GM18508 (cell line): ENCODE measurements around the gene PAQR5.
"Not testable (repeated sequence)": the region's sequence is repeated elsewhere in the genome, so short reads cannot be mapped to it uniquely, and the experiment has no call there.

Experiments used
- ATAC-seq: cut with Tn5 transposase; IDR thresholded peaks from one replicate; pipeline ENCODE4 v1.9.1; 2021; ENCODE audit warnings: moderate number of reproducible peaks; ENCODE audit not compliant: insufficient read depth, unreplicated experiment

PAQR5 gene

DNA sequence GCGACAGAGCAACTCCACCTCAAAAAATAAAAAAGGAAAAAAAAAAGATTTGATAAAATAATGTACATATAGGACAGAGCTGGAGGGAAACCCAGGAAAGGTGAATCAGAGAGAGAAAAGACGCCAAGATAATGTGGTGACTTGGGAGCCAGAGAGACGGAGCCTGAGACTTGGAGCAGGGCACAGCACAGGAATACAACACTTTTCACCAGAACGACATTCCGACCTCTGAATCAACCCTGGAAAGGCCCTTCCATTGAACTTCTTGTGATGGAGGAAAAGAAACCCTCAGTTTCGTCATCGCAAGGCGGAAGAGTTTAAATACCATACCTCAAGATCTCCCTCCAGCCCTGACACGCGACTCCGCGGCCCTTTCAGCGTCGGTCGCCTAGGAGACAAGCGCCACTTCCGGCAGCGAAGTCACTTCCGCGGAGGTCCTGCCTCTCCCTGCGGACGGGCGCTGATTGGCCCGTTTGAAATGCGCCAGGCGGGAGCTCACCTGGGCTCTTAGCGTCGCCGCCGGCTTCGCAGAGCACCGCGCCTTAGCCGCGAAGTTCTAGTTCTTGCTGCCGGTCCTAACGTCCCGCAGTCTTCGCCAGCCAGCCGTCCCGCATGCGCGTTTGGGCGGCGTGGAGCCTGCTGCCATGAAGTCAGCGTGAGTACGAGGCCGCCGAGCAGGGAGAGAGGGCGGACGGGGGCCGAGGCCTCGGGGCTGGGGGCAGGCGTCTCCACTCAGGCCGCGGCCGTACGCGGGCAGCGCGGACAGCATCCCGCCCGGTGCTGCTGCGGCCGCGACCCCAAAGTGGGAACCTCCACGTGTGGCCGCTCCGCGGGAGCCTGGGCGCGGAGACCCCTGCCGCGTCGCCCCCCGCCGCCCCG lies 115.3 kb downstream of the PAQR5 start, which contains the start of gene KIF23:
Gene KIF23, plus strand, starts transcription at position 528 of the 879 bp plus-strand sequence. Its CDS starts 117 bp downstream, at position 645.
- ATAC-seq: peak; percentile 47

DNA sequence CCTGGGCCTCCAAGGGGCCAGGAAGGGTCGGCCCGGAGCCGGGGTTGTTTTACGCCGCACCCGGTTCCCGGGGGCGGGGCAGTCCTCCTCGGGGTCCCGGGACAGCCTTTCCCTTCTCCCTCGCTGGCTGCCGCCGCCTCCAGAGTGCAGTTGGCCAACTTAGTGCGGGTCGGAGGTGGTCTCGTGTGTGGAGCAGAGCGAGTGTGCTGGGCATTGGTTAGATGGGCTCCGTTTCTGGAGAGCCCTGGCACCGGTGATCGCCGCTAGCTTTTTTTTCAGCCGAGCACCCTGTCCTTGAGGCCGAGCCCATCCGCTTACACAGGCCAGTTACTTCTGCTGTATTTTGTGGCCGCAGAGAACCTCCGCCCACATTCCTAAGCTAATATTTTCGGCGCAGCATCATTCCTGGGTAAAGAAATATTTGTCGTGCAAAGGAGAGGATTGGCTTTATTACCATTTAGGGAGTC lies 116.0 kb downstream of the PAQR5 start:
- ATAC-seq: peak; percentile 7

DNA sequence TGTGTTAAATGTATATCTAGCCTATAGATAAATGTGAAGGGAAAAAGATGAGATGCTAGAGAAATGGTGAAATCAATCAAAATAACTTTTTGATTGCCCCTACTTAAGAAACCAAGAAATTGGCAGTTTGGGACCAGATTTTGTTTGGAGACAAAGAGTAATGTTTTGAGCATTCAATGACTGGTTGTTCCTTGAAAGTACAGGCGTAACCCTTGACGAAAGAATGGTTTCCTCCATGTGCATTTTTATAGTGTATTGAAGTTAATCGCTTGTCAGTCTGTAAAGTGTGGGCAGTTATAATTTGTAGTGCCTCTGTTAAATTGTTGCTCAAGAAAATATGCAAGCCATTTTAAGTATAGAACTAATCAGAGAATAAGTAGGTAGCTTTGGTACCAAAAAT lies 116.7 kb downstream of the PAQR5 start:
- no peak for ATAC-seq

DNA sequence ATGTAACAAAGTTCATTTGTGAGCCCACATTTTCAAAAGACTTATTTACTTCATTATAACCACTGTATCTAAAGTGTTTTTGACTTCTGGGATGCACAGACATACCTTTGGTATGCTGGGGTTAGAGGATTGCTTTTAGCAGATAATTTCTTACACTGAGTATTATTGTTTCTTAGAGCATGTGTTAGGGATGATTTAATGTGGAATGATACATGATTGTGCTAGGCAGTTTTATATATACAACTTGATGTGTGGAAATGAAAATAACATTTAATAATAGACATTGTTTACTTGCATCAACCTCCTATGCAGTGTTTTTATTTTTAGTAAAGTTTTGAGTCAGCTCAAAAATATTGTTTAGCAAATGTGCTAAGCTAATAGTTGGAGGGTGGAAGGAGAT lies 118.9 kb downstream of the PAQR5 start:
- ATAC-seq: no peak

DNA sequence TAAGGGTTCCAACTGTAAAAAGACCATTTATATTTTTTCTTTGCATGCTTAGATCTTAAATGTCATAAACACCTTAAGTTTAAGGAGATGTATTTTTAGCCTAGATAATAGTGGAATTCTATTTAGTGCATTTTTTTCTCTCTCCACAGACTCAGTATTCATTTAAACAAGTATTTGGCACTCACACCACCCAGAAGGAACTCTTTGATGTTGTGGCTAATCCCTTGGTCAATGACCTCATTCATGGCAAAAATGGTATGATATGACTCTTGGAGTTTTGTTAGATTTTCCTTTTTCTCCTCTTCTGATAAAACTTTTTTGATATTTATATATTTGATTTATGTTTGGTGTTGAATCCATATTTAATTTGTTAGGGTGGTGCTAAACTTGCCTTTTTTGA lies 122.8 kb downstream of the PAQR5 start:
- ATAC-seq: no peak

DNA sequence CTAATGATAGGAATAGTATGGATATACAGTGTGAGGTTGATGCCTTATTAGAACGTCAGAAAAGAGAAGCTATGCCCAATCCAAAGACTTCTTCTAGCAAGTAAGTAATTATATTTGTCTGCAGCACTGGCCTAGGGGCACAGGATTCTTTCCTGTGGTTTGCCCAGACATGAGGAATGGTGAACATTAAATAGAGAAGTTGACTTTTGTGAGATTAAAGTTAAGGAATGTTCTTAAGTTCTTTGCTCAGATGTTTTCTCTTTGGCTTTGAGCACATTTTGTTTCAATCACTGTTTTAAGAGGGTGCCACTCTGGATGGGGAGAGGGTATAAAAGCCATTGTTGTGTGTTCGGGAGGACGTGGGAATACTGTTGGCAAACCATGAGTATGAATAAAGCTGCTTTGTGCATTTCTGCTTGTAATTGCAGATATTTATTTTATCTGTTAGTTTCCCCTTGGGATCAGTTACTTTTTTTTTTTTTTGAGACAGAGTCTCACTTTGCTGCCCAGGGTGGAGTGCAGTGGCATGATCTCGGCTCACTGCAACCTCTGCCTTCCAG lies 123.7 kb downstream of the PAQR5 start:
- ATAC-seq: no peak

DNA sequence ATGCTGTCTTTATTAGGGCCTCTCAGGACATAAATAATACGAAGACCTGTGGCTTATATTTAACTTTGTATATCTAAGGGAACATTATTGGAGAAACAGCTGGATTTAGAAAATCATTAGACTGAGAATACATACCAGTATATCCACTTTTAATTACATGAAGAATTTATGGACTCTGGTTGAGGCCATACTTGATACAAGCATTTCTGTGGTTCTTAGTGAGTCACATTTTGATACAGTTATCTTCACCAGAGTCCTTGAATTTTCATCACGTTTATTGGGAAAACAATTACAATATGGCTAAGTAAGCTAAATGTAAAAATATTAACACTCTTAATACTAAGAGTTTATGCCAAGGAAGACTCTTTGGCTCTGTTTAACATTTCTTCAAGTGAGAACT lies 125.3 kb downstream of the PAQR5 start:
- no peak for ATAC-seq

DNA sequence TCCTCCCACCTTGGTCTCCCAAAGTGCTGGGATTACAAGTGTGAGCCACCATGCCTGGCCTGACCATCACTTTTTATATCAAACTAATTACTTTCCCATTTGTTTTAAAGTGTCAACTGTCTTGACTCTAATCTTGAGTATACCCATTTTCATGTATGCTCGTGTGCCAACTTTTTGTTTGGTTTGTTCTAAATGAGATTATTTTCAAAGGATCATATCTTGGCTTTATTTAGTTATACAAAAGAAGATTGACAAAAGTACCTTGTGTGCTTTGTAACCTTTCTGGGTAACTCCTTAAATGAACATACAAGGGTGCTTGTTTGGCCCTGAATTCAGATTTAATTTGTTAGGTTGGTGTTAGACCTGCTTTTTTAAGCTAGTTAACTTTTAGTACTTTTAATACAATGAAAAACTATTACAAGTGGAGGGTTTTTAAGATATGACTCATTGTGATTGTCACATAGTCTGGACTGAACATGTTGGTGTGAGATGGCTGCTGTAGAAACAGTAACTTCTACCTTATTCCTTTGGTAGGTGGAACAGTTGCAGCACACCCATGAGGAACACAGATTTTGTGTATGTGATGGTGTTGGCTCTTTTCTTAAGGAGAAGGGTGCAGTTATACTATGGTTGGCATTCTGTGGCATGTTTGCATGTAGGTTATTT lies 126.2 kb downstream of the PAQR5 start:
- no peak for ATAC-seq

DNA sequence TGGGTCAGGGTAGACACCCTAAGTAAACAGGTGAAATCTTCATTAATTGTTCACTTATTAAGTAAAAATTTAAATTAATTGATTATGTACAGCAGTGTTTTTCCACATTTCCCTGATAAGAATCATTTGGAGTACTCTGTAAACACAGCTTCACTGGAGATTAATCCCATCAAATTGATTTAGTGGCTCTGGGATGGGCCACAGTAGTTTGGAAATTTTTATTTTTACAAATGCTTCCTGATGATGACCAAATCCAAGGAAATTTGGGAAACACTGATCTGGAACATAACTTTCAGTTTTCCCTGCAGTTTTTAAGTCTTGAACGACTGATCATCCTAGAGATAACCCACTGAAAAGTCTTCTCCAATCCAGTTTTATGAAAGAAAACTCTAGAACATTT lies 135.1 kb downstream of the PAQR5 start:
- ATAC-seq: no peak

DNA sequence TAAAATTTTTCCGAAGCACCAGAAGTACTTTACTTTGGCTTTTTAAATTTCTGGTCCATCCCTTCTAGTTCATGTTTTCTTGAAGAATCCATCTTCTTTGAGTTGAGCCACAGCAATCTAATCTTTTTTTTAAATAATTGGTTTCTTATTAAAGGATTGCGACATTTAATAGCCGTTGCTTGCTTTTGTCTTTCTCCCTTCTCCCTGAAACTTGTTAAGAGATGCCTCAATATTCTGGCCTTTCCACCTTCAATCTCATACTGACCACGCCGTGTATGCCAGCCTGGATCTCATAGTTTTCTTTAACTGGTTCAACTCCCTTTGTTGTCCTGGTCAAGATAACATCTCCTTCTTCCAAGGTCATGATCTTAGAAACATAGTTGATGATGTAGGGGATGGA lies 135.5 kb downstream of the PAQR5 start:
- no peak for ATAC-seq

DNA sequence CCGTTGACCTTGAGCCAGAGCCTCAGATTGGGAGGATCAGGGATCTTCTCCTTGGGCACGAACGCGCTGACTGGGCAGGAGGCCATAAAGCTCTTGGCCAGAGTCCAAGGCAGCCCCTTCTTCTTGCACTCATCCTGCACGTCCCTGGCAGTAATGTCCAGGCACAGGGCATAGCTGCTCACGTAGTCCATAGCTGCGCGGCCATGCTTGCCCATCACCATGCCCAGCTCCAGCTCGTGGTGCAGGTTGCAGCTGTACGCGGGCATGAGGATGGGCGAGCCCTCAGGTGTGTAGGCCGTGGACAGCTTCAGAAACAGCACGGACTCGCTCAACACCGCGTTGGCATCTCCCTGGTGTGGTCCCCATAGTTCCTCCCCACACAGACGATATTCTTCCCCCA lies 136.0 kb downstream of the PAQR5 start:
- ATAC-seq: no peak

DNA sequence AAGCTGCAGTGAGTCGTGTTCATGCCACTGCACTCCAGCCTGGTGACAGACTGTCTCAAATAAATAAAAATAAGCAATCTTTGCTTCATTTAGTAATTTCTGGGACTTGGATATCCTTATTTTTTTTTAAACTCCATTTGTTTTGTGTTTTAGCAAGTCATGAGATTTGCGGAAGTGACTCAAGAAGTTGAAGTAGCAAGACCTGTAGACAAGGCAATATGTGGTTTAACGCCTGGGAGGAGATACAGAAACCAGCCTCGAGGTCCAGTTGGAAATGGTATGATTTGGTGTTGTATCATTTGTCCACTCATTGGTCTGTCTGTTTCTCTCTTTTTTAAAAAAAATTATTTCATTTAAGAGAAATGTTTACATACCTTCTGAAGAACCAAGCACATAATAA lies 137.3 kb downstream of the PAQR5 start:
- no peak for ATAC-seq

DNA sequence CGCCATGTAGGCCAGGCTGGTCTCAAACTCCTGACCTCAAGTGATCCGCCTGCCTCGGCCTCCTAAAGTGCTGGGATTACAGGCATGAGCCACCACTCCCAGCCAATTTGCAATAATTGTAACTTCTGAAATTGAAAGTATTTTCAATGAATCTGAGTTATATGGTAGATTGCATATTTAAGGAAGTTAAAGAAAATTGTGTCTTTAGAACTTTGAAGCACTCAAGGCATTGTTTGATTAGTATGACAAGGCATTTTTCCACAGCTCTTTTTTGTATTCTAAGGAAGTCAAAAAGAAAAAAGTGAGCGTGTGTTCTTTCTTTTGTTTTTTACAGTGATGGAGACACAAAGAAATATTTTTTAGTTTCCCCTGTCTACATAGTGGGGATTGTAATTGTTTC lies 138.2 kb downstream of the PAQR5 start:
- ATAC-seq: no peak

DNA sequence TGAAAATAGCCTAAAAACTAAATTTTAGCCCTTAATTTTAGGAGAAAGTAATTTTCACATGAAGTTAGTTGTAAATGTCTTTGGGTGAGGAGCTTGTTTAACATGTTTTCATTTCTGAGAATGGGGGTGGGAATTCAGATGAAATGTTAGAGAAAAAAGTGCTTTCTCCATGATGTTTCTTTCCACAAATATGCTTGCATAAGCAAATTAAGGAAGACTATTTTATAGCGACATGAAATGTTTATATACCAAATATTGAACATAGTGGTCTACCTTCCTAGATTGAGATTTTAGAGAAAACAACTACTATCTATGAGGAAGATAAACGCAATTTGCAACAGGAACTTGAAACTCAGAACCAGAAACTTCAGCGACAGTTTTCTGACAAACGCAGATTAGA lies 140.9 kb downstream of the PAQR5 start:
- ATAC-seq: no peak

DNA sequence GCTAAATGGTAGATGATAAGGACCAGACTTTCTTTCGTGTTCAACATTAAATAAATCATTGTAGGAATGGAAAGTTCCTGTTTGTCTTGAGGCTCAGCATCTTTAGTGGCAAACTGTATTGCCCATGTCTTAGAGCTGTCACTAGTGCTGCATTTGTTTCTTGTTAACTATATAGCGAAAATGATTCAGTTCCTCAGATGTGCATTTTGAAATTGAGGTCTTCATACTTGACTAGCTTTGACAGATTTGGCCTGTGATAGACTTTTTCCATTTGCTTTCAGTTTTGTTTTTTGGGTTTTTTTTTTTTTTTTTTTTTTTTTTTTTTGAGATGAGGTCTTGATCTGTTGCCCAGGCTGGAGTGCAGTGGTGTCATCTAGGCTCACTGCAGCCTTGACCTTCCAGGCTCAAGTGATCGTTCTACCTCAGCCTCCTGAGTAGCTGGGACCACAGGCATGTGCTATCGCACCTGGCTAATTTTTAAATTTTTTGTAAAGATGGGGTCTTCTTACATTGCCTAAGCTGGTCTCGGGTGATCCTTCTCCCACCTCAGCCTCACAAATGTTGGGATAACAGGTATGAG lies 144.4 kb downstream of the PAQR5 start:
- ATAC-seq: no peak

DNA sequence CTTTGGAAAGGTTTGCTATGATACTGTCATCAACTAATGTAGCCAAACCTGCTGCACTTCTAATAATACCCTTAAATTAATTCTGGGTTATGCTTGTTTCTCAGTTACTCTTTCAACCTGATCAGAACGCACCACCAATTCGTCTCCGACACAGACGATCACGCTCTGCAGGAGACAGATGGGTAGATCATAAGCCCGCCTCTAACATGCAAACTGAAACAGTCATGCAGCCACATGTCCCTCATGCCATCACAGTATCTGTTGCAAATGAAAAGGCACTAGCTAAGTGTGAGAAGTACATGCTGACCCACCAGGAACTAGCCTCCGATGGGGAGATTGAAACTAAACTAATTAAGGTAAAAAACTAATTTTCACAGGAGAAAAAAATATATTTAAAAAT lies 146.0 kb downstream of the PAQR5 start:
- ATAC-seq: peak; percentile 52

DNA sequence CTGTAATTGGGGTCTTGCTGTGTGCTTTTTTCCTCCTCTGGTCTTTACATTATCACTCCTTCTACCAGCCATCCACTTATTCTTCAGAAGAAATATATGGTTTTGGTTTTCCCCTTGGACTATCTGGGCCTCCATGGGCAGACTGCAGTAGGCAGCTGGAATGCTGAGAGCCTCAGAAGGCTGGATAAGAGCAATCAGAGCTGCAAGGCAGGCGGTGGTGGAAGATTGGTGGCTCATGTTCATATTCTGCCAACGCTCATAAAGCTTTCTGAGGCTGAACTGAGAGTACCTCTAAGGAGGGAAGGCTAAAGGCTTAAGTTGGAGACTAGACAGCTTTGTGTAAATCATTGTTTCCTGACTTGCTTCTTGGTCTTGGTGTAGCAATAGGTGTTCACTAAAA lies 148.2 kb downstream of the PAQR5 start:
- ATAC-seq: no peak

DNA sequence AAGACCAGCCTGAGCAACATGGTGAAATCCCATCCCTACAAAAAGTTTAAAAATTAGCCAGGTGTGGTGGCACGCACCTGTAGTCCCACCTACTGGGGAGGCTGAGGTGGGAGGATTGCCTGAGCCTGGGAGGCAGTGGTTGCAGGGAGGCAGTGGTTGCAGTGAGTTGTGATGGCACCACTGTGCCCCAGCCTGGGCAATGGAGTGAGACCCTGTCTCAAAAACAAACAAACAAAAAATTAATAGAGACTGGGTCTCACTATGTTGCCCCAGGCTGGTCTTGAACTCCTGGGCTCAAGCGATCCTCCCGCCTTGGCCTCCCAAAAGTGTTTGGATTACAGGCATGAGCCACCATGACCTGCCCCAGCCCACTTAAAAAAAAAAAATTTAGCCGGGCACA lies 151.5 kb downstream of the PAQR5 start:
- ATAC-seq: not testable (repeated sequence)

DNA sequence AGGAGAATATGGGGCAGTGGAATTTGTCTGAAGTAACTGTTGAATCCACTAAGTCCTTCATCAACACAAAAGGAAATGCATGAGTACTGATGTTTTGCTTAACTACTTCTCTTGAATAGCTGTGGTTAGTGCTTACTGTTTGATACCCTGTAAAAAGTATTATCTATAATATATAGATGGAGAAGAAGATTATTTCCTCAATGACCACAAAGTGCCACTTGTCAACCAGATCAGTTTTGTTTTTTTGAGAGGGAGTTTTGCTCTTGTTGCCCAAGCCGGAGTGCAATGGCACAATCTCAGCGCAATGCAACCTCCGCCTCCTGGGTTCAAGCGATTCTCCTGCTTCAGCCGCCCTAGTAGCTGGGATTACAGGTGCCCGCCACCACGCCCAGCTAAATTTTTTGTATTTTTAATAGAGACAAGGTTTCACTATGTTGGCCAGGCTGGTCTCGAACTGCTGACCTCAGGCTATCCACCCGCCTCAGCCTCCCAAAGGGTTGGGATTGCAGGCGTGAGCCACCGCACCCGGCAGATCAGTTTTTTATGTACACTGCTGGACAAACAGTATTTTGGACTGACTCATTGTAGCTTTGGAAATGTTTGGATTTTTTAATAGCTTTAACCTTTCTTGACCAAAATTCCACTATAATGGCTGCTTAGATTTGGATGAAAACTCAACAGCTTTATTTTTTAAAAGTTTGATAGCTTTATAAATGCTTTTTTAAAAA lies 152.4 kb downstream of the PAQR5 start:
- ATAC-seq: no peak

DNA sequence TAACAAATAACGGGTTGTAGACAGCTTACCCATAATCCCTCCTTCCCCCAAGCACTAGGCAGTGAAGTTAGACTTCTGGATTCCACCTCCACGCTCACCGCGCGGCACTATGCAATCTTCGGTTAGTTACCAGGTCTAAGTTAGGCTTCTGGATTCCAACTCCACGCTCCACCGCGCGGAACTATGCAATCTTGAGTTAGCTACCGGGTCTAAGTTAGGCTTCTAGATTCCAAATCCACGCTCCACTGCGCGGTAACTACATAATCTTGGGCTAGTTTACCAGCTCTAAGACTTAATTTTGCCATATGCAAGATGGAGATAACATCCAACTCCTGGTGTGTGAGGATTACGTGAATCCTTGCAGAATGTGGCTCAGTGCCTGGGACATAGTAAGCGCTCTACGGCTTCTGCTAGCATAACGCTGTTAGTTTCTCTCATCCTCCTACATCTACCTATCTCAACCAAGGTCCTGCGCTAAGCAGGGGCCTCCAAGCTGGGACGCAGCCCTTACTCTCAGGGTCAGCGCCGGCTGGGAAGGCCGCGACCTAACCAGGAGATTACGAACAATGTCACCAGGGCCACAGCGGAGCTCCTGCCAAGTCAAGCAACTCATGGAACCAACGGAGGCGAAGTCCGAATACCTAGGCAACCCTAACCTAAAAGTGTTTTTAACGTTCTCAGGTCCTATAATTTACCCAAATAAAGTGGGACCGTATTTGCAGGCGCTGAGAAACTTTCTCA lies 153.4 kb downstream of the PAQR5 start:
- peak; percentile 23 for ATAC-seq
